ENCODE measurements around the gene C17orf50.

The C17orf50 gene

DNA sequence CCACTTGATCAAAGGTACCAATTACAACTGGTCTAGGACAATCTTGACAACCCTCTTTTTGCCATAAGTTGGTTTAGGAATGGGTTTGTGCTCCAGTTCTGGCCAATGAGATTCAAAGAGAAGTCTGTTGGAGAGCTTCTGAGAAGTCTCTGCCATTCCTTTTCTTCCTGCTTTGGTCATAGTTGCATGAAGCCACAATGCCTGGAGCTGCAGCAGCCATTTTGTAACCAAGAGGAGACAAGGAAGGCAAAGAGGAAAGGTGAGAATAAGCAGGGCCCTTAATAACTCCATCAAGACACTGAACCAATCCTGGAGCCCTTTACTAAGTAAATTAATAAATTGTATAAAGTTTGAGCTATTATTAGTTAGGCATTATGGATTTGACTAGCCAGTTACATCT lies 3.4 kb upstream of the C17orf50 start:
- DNase-seq, result no peak

DNA sequence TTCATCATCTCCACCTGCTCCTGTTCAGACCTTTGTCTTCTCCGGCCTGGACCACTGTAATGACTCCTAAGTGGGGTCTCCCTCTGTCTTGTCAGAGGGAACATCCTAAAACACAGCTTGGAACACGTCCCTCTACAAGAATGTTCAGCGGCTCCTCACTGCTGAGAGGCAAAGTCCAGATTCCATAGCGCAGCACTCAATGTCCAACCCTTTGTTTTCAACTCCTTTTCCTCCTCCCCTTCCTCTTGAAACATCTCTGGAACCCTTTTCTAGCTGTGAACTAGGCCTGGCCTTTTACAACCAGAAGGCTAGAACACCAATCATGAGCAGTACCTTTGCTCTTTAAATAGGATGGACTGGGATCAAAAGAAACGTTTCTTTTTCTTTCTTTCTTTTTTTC lies 914 bp downstream of the C17orf50 start:
- DNase-seq, result no peak

DNA sequence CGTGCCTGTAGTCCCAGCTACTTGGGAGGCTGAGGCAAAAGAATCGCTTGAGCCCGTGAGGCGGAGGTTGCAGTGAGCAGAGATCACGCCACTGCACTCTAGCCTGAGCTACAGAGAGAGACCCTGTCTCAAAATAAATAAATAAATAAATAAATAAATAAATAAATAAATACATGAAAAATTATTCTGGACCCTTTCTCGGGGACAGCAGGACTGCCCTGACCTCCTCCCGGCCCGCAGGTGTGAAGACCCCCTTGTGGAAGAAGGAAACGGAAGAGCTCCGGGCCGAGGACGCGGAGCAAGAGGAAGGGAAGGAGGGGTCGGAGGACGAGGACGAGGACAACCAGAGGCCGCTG lies 3.1 kb downstream of the C17orf50 start:
- no peak for DNase-seq

DNA sequence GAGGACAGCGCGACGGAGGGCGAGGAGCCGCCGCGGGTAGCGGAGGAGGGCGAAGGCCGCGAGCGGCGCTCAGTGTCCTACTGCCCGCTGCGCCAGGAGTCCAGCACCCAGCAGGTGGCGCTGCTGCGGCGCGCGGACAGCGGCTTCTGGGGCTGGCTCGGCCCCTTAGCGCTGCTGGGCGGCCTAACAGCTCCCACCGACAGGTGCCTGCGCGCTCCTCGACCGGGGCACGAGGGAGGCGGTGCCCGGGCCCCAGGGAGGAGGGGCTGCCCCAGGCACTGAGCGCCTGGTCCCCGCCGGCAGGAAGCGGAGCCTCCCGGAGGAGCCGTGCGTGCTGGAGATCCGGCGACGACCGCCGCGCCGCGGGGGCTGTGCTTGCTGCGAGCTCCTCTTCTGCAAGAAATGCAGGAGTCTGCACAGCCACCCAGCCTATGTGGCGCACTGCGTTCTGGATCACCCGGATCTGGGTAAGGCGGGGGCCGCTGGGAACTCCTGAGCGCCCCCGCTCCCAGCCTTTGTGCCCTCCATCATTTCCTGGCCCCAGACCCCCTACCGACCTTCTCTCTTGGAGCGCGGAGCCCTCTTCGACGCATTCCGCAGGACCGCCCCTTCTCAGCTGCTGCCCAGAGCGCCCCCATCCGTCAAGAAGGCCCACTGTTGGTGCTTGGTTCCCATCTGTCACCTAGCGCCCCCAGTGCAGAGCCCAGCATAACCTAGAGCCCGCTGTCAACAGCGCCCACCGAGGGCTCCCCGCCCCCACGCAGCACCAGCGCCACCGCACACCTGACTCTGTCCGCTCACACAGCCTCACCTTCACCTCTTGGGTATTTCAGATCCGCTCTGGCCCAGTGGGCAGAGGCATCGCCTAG lies 3.7 kb downstream of the C17orf50 start:
- peak; percentile 66 for DNase-seq

DNA sequence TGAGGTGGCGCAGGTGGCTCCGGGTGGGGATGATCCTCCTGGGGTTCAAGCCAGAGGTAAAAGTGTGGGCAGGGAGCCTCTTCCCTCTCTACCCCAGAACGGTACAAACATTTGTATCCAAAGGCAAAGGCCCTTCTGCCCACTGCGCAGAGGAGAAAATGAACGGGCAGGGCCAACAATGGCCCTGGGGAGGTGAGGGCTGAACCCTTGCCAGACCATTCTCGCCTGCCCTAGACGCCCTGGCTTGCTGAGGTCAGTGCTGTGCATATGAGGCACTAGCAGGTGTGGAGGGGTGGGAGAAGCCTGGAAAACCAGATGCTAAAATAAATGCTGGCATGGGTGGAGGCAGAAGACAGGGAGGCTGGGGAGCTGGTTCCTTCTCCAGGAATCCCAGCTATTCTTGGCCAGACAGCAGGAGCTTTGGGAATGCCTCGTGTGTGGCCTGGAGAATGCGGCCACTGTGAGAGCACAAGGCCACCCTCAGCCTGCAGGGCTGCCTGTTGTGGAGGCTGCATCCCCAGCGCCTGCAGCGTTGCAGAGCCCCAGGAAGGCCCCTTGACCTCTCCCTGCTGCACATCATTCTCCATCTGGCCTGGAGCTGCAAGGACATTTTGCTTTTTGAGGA lies 4.5 kb downstream of the C17orf50 start:
- DNase-seq, result no peak

DNA sequence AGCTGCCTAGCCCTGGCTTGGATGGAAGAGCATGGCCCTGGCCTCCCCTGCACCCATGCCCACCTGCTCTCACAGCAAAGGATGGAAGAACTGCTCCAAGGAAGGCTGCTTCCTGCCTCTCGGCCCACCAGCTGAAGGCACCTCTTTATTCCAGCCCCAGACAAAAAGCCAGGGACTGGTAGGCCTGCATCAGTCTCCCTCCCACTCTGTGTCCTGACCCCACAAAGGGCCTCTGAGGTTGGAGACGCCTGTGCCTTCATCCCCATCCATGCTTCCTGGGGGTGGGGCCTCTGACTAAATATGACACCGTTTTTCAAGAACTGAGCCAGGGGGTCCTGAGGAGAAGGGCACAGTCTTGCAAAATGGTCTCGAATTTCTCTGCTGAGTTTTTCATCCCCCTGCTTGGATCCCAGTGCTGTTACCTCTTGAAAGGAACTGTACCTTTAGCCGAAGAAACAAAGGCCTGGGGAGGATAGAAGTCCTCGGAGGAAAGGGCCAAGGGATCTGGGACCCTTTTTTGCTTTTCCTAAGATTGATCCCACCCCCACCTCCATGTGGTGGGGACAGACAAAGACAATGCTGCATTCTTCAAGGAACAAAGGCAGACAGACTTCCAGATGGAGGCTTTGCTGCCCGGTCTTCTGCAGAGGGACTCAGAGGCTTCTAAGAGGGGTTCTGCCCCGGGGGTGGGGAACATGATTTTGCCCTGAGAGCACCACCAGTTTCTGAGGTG lies 5.2 kb downstream of the C17orf50 start:
- DNase-seq, result no peak

DNA sequence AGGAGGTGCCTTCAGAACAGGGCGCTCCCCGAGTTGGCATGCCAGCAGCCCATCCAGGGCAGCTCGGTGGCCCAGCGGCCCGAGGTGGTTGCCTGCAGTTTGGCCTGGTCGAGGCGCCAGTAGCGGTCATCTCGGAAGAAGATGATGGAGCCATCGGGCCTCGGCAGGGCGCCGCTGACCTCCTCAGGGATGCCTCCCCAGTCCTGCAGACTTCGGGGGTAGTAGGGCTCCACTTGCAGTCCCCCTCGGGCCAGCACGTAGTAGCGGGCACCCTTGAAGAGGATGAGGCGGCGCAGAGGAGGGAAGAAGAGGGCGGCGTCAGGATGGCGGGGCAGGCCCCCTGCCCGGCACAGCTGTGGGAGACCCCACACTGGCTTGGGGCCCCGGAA lies 5.8 kb downstream of the C17orf50 start:
- no peak for DNase-seq

DNA sequence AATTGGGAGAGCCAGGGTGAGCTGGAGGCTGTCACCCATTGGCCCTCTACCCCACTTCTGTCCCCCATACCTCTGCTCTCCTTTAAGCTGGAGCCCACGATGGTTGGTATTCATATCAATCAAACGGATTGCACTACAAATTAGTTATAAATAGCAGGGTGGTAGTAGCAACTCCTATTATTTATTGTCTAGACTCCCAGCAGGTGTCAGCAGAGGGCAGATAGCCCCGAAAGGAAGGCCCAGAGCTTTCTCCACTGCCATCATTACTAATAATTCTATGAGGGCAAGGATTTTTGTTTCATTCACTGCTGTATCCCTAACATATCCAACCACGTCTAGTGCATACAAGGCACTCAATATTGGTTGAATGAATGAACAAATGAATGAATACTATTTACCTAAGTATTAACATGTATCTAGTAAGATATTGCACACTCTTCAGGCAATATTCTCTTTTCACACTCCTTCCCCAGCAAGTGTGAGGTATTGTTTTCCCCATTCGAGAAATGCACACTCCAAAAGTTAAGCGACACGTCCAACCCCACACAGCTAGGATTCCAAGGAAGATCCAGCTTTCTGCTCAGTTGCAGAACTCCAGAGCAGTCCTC lies 6.3 kb downstream of the C17orf50 start:
- DNase-seq, result no peak

DNA sequence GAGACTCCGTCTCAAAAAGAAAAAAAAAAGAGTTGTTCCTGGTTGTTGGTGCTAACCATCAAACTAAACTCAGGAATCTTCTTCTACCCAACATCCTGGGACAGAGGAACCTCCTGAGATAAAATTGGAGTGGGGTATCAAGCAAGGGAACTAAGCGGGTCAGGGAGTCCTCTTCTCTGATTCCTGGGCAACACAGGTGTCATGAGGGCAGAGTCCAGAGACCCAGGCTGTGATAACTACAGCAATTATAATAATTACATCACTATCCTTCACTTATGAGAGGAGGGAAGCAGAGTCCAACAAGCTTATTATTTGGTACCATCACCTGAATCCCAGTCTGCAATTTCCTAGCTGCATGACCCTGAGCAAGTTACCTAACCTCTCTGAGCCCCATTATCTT lies 8.1 kb downstream of the C17orf50 start:
- no peak for DNase-seq

DNA sequence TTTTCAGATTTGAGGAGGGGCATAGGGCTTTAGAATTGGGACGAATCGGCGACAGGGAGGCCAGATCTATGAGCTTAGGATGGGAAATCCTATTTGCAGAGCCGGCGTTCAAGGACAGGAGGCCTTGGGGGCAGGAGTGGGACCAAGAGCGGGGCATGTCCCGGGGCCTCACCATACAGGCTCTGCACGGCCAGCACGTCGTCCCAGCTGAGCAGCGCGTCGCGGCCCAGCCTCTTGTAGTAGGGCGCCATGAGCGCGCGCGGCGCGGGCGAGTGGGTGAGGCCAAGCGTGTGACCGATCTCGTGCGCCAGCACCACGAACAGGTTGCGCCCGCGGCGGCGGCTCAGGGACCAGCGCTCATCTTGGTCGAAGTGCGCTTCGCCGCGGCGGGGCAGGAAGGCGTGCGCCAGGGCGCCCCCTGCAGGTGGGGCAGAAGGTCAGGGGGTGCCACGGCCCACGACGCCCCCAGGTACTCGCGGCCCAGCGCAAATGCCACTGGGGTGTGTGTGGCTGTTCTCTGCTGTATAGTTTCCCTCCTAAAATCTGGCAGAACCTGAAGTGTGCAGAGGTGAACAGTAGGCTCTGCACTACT lies 9.3 kb downstream of the C17orf50 start:
- no peak for DNase-seq

DNA sequence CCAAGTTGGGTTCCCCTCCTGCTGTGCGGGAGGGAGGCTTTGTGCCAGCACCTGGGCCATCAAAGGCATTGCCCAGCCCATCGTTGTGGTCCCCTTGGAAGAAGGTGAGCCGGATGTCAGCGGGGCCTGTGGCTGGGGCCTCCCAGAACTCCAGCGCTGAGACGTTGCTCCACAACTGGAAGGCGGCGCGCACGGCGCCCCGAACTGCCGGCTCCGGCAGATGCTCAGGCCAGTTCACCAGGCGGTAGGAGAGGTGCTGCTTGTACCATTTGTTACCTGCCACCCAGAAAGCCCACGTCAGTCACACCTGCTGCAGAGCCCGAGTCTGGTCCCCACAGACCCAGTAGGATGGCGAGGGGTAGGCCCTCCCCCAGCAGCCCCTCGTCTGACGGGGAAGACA lies 12.4 kb downstream of the C17orf50 start:
- DNase-seq, result no peak

DNA sequence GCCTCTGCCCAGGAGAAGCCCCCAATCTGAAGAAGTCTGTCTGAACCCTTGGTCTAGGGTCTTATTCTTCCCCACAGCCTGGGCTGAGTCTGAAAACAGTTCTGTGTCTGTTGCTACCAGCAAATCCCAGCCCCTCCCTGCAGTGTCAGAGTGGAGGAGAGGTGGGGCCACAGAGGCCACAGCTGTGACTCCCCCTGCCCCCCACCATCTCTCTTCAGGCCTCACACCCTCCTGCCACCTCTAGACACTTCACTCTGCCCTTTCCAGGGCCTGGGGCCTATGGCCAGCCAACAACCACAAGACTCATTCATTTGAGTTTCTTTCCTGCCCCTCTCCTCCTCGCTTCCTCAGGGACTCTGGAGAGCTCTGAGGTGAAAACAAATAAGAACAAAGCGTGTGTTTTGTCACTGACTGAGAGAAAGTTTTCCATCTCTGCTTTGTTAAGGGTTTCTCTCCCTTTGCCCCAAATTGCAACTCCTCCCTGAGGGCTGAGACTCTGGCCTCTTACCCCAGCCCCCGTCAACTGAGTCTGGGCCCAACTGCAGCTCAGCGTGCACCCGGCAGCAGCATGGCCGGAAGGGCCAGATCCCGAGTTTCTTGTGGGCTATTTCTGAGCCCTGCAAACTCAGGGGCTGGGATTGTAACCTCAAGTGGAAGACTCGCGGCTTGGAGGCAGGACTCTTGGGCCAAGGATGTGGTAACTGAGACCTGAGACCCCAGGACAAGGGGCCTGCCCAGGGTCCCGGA lies 13.2 kb downstream of the C17orf50 start:
- DNase-seq, result no peak

DNA sequence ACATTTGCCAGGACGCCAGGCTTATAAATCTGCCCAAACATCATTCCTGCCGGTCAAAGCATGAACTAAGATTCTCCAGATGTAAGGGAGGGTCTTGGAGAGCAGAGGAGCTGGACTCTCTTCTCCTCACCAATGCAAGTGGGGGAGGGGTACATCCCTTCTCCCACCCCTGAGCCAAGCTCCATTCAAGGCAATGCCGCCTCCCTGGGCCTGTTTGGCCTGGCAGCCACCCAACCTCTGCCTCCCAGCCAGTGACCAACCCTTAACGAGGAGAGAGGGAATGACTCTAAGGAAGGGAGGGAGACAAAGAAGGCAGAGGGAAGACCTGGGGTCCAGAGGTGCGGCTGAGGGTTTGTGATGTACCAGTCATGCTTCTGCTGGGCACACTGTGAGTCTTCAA lies 13.8 kb downstream of the C17orf50 start:
- DNase-seq, result no peak

DNA sequence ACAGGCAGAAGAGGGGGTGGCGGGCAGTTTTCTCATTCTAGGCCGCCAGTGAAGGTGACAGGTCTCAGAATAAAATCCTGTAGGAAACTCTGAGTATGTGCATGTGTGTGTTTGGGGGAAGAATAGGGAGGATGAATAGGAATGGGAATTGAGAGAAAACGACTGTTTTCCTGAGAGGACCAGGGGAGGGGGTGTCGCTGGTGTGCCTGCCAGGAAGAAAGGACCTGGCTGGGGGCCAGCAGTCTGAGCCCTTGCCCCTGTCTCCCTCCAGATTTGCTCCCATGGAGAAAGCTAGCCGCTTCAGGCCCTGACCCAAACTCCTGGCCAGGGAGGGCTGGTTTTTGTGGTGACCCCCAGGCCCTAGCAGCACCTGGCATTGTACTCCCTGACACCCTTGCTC lies 14.4 kb downstream of the C17orf50 start:
- no peak for DNase-seq

DNA sequence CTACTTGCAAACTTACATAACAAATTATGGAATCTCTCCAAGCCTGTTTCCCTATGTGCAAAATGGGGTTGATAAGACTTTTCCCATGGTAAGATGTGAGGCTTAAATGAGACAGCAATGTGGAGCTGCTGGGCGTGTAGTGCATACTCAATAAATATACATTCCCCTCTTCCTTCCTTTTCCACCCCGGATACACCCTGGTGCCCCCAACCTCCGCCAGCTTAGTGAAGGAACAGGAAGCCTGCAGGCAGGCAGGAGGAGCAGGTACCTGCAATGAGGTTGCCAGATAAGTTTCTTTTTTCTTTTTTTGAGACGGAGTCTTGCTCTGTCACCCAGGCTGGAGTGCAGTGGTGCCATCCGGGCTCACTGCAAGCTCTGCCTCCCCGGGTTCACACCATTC lies 14.9 kb downstream of the C17orf50 start:
- no peak for DNase-seq

DNA sequence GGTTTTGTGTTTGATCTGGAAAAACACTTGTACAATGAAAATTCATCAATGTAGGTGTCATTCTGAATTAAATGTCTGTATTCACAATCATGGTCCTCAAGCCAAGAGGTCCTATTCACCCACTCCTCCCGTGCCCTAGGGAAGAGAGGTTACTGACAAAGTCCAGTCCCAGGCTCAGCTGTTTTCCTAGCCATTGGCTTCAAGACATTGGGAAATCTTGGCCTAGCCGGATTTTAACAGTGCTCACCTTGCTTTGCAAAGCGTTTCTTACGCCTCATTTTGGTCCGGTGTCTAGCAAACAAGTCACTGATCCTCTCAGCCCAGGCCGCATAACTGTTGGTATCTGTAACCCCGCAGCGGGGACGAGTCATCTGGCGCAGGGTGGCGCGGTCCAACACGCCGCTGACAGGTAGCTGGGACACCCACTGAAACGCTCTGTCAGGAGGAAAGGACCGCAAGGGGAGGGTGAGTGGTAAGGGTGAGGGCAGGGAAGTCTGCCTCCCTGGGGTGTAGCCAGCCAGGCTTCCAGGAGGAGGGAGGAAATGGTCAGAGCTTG lies 18.0 kb downstream of the C17orf50 start:
- no peak for DNase-seq

DNA sequence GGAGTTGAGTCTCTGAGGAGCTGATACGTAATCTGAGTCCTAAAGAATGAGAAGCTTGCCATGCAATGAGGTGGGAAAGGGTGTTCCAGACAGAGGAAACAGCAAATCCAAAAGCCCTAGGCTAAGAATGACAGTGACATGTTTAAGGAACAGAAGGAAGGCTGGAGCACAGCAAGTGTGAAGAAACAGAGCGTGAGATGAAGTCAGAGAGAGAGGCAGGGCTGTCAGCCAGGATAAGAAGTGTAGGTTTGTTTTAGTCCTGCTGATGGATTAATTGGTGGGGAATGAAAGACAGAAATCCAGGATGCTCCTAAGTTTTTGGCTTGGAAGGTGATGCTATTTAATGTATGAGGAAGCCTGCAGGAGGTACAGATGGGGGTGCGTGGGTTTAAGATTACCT lies 20.3 kb downstream of the C17orf50 start:
- DNase-seq, result no peak

DNA sequence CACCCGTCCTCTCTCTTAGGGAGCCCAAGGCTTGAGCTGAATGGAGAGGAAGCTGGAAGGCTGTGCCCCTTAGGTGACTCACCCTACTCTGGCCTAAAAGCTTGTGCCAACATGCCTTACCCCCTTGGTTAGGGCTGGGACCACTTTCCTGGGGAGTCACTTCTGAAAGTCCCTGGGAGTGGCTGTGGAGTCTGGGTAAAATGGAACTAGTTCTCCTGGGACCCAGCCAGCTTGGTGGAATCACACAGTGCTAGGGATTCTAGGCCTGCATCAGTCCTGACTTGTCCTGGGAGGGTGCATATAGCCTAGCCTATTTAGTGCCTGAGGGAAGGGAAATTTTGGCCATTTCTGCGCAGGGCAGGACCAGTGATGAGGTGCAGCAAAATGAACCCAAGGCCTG lies 24.2 kb downstream of the C17orf50 start:
- no peak for DNase-seq

DNA sequence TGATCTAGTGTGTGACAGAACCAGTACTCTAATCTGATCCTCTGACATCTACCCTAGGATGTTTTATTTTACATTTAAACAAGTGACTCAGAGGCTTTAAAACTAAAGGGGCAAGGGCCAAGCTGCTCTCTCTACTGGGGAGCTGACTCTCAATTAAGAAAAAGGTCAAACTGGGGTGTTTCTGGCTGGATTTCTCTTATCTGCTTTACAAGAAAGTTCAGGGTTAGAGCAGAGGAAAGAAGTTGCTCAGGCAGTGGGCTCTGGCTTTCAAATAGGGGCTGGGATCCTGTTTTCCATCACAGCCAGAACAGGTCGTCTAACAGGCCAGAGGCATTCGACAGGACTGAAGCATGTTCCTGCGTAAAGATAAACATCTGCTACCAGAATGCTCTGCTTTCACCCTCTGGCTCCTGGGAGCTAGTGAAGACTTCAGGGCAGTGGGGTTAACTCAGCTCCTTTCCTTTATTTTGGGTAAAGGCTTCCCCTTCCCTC lies 26.3 kb downstream of the C17orf50 start:
- no peak for DNase-seq

DNA sequence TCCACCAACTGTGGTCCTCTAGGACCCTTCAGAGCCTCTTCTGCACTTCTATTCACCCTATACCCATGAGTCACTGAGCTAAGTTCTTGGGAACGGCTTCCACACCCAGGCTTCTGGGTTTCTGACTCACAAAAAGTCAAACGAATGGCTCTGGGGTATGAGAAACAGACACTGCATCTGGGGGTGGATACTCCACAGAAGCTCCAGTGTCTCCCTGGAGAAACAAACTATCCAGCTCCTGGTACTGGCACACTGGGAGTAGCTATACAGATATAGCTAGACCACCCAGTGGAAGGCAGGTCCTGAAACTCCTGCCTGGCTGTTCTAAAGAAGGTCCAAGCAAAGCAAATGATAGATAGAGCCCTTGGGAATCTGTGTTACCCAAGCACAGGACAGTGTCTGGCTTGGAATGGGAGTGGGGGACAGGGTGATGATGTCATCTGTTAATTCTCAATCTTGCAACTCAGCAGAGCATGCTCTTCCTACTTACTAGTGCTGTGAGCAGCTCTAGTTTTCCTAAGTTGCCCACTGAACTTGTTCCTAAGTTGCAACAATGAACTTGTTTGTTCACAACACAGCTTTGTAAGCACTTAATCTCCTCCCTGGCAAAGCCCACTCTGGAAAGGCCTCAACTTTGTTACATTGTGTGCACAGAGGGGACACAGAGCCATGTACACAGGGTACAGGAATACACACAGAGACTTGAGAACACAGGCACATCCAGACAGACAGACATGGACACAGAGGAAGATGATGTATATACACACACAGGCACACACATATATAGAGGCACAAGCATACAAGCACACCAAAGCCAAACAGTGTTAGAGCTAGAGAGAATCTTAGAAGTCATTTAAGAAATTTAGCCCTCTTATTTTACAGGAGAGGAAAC lies 28.0 kb downstream of the C17orf50 start:
- DNase-seq, result no peak

DNA sequence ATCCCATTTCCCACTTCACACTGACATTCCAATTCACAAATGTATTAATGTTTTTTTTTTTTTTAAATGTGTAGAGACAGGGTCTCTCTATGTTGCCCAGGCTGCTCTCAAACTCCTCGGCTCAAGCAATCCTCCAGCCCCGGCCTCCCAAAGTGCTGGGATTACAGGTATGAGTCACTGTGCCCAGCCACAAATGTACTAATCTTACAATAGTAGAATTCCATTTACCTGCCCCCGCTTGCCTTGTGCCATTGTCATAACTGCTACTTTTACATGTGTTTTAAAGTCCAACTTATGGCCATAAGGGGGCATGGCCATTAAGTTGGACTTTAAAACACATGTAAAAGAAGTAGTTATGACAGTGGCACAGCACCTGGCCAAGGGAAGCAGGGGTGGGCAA lies 30.2 kb downstream of the C17orf50 start:
- DNase-seq, result no peak

Measured in NK-92 treated with Interleukin-12 subunit alpha and Interleukin-12 subunit beta, amount 100 ng/mL, for 24 hours (cell line).